ENCODE measurements around the gene SPACA4. TPM values are rescaled to one million over a fixed set of nuclear protein-coding genes. Genes with fewer than 3 reads are reported as not detected.

Gene SPACA4
- total and polyA plus RNA-seq, 9 of the 15 experiments (the other 6 are each of a cell fraction or from before 2014, with no cell fraction given) = not detected

DNA sequence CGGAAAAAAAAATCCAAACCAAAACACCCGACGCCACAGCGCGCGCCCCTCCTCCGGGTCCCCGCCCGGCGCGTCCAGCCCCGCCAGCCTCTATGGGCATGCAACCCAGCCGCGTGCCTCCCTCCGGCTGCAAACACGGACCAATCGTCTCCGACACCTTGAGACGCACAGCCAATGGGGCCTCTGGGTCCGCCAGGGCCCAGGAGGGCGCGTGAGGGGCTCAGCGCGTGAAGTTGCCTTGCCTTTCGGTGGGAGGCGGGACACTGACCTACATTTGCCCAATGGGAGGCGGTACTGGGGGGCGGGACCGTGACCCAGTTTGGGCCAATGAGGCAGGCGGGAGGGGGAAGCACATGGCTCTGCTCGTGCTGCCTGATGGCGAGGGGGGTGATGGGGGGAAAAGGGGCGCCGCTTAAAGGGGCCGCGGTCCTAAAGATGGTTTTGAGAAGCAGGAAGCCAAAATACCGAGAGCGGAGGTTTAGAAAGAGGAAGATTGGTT is 31.0 kb downstream of the SPACA4 start (continued):
- TF ChIP-seq, protein P1, sequence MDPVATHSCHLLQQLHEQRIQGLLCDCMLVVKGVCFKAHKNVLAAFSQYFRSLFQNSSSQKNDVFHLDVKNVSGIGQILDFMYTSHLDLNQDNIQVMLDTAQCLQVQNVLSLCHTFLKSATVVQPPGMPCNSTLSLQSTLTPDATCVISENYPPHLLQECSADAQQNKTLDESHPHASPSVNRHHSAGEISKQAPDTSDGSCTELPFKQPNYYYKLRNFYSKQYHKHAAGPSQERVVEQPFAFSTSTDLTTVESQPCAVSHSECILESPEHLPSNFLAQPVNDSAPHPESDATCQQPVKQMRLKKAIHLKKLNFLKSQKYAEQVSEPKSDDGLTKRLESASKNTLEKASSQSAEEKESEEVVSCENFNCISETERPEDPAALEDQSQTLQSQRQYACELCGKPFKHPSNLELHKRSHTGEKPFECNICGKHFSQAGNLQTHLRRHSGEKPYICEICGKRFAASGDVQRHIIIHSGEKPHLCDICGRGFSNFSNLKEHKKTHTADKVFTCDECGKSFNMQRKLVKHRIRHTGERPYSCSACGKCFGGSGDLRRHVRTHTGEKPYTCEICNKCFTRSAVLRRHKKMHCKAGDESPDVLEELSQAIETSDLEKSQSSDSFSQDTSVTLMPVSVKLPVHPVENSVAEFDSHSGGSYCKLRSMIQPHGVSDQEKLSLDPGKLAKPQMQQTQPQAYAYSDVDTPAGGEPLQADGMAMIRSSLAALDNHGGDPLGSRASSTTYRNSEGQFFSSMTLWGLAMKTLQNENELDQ (CRISPR knock-in tag; IDR thresholded peaks at IDR 0.05; ENCODE audit: borderline replicate concordance) = no peak; the same call in 1 of the 2 replicates
- TF ChIP-seq, protein P2, sequence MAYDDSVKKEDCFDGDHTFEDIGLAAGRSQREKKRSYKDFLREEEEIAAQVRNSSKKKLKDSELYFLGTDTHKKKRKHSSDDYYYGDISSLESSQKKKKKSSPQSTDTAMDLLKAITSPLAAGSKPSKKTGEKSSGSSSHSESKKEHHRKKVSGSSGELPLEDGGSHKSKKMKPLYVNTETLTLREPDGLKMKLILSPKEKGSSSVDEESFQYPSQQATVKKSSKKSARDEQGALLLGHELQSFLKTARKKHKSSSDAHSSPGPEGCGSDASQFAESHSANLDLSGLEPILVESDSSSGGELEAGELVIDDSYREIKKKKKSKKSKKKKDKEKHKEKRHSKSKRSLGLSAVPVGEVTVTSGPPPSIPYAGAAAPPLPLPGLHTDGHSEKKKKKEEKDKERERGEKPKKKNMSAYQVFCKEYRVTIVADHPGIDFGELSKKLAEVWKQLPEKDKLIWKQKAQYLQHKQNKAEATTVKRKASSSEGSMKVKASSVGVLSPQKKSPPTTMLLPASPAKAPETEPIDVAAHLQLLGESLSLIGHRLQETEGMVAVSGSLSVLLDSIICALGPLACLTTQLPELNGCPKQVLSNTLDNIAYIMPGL (CRISPR knock-in tag; IDR thresholded peaks at IDR 0.05) = 0 out of 2 replicates have a peak, but pooled peaks have one; percentile 21
- TF ChIP-seq EZH2 (IDR thresholded peaks at IDR 0.05; ENCODE audit: borderline replicate concordance, low read depth, low read length) (no peak), ZSCAN32 (CRISPR knock-in tag; IDR thresholded peaks at IDR 0.05) (no peak), POLR3A (IDR thresholded peaks at IDR 0.05; ENCODE audit: borderline replicate concordance, extremely low read depth, insufficient read depth, insufficient read length) (no peak), CCNT2 (IDR thresholded peaks at IDR 0.05; ENCODE audit: borderline replicate concordance, extremely low read depth, insufficient read length, low read depth, low read length) (peak; percentile 93), GABPB1 (CRISPR knock-in tag; IDR thresholded peaks at IDR 0.05) (peak; percentile 78), SMAD4 (CRISPR knock-in tag; conservative IDR thresholded peaks at IDR 0.05) (peak; percentile 60; the same call in 1 of the 2 replicates), CXXC5 (CRISPR knock-in tag; IDR thresholded peaks at IDR 0.05) (peak; percentile 90), KDM1A (IDR thresholded peaks at IDR 0.05) (no peak), HLTF (IDR thresholded peaks at IDR 0.05) (no peak), BRF1 (IDR thresholded peaks at IDR 0.05; ENCODE audit: borderline replicate concordance, extremely low read depth, insufficient read length) (no peak), CCAR2 (IDR thresholded peaks at IDR 0.05; ENCODE audit: low read depth, low read length) (no peak), MEIS2 (IDR thresholded peaks at IDR 0.05; ENCODE audit: partially characterized antibody) (no peak), ZNF146 (CRISPR knock-in tag; IDR thresholded peaks at IDR 0.05; ENCODE audit: unreplicated experiment) (no peak), SAP30 (IDR thresholded peaks at IDR 0.05; ENCODE audit: borderline replicate concordance, insufficient read depth, low read depth, low read length, poor library complexity, severe bottlenecking) (no peak)
- TF ChIP-seq, protein P3, sequence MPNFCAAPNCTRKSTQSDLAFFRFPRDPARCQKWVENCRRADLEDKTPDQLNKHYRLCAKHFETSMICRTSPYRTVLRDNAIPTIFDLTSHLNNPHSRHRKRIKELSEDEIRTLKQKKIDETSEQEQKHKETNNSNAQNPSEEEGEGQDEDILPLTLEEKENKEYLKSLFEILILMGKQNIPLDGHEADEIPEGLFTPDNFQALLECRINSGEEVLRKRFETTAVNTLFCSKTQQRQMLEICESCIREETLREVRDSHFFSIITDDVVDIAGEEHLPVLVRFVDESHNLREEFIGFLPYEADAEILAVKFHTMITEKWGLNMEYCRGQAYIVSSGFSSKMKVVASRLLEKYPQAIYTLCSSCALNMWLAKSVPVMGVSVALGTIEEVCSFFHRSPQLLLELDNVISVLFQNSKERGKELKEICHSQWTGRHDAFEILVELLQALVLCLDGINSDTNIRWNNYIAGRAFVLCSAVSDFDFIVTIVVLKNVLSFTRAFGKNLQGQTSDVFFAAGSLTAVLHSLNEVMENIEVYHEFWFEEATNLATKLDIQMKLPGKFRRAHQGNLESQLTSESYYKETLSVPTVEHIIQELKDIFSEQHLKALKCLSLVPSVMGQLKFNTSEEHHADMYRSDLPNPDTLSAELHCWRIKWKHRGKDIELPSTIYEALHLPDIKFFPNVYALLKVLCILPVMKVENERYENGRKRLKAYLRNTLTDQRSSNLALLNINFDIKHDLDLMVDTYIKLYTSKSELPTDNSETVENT (CRISPR knock-in tag; IDR thresholded peaks at IDR 0.05) = peak; percentile 59; the same call in 1 of the 2 replicates
- TF ChIP-seq, protein P4, sequence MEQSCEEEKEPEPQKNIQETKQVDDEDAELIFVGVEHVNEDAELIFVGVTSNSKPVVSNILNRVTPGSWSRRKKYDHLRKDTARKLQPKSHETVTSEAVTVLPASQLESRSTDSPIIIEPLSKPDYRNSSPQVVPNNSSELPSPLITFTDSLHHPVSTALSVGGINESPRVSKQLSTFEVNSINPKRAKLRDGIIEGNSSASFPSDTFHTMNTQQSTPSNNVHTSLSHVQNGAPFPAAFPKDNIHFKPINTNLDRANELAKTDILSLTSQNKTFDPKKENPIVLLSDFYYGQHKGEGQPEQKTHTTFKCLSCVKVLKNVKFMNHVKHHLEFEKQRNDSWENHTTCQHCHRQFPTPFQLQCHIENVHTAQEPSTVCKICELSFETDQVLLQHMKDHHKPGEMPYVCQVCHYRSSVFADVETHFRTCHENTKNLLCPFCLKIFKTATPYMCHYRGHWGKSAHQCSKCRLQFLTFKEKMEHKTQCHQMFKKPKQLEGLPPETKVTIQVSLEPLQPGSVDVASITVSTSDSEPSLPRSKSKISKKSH (CRISPR knock-in tag; IDR thresholded peaks at IDR 0.05) = no peak
